ENCODE measurements around the gene PTER. TPM values are rescaled to one million over a fixed set of nuclear protein-coding genes. Genes with fewer than 3 reads are reported as not detected.

Gene PTER
- total RNA-seq, 4 donors from 2014 or later, result 4.4 to 12.1 (median 9.4) TPM

DNA sequence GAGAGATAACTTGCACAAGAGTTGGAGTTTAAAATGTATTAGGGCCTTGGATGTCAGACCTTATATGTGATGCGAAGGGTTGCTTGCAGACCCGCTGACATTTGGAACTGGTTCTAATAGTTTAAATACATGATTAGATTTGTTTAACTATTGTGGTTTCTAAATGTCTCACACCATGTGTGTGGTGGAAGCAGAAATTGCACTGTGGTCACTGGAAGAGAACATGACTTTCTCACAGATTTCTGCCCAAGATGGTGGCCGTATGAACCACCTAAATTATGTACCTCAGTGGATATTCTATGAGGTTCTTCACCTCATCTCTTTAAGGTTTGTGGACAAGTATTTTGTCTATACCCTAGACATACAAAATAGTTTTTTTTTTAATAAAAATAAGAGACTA is 93.0 kb downstream of the PTER start:
- Histone ChIP-seq H3K27me3 (no peaks in the 10 kb centered on the region), H3K4me3 (no peak overlapping the region), H3K36me3 (no peaks in the 10 kb centered on the region), H3K27ac (no peak overlapping the region), H3K9me3 (no peaks in the 10 kb centered on the region), H3K4me1 (no peaks in the 10 kb centered on the region)
- TF ChIP-seq POLR2AphosphoS5 (IDR thresholded peaks at IDR 0.05), result no peak
- TF ChIP-seq, protein P1, sequence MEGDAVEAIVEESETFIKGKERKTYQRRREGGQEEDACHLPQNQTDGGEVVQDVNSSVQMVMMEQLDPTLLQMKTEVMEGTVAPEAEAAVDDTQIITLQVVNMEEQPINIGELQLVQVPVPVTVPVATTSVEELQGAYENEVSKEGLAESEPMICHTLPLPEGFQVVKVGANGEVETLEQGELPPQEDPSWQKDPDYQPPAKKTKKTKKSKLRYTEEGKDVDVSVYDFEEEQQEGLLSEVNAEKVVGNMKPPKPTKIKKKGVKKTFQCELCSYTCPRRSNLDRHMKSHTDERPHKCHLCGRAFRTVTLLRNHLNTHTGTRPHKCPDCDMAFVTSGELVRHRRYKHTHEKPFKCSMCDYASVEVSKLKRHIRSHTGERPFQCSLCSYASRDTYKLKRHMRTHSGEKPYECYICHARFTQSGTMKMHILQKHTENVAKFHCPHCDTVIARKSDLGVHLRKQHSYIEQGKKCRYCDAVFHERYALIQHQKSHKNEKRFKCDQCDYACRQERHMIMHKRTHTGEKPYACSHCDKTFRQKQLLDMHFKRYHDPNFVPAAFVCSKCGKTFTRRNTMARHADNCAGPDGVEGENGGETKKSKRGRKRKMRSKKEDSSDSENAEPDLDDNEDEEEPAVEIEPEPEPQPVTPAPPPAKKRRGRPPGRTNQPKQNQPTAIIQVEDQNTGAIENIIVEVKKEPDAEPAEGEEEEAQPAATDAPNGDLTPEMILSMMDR (IDR thresholded peaks at IDR 0.05), result no peak
- no peak for TF ChIP-seq EP300 (IDR thresholded peaks at IDR 0.05)
- no peak for TF ChIP-seq POLR2A (IDR thresholded peaks at IDR 0.05)
- 70 to 77% methylated on average over 3 of the region's 3 CpGs for WGBS, 2 donors (ENCODE audit: low coverage in 1 of 2)
- ATAC-seq, result no peak

DNA sequence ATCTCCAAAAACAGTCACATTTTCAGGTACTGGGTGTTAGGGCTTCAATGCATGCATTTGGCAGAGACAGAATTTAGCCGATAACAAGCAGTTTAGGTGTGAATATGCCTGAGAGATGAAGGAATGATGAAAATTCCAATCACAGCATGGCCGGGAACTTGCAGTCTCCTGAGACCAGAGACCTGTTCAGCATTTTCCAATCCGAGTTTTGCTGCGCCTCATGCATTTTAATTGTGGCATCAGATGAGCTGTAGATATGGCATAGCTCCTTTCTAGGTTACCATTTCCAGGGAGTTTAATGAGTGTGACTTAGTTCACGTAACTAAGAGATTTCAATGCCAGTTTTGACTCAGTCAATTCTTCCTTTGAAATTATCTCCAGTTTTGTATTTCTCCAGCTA is 99.3 kb downstream of the PTER start:
- H3K36me3 ChIP-seq, result no peaks in the 10 kb centered on the region
- 80 to 100% methylated on average over 1 to 5 of the region's 5 CpGs for WGBS, 2 donors (ENCODE audit: low coverage in 1 of 2)
- ATAC-seq, result no peak
- H3K4me1 ChIP-seq, result no peaks in the 10 kb centered on the region
- TF ChIP-seq POLR2AphosphoS5 (IDR thresholded peaks at IDR 0.05), result no peak
- no peak for TF ChIP-seq POLR2A (IDR thresholded peaks at IDR 0.05)
- no peak for TF ChIP-seq EP300 (IDR thresholded peaks at IDR 0.05)
- TF ChIP-seq, protein P1 (IDR thresholded peaks at IDR 0.05), result no peak
- H3K9me3 ChIP-seq, result no peaks in the 10 kb centered on the region
- H3K27me3 ChIP-seq, result peaks cover 31% of the 10 kb centered on the region
- no peak overlapping the region for H3K27ac ChIP-seq
- no peak overlapping the region for H3K4me3 ChIP-seq

DNA sequence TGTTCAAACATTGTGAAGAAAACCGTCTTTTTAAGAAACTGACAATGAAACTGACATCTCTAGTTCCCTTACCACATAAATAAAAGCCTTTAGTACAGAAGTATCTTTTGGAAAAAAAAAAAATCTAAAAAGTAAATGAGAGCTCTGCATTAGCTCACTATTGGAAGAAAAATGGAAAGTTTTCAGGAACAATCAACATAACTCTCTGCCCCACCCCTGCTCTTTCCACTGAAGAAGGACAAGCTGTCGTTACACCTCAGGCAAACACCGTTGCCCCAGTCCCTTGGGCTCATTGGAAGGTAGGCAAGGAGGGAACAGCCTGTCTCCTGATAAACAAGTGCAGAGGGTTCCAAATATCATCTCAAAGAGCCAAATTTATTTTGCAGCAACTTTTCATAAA is 107.3 kb downstream of the PTER start:
- Histone ChIP-seq H3K4me3 (no peak overlapping the region), H3K27me3 (peaks cover 36% of the 10 kb centered on the region), H3K9me3 (no peaks in the 10 kb centered on the region), H3K4me1 (no peaks in the 10 kb centered on the region), H3K36me3 (no peaks in the 10 kb centered on the region), H3K27ac (no peak overlapping the region)
- TF ChIP-seq POLR2AphosphoS5 (IDR thresholded peaks at IDR 0.05) (no peak), EP300 (IDR thresholded peaks at IDR 0.05) (no peak), POLR2A (IDR thresholded peaks at IDR 0.05) (no peak)
- TF ChIP-seq, protein P1 (IDR thresholded peaks at IDR 0.05), result no peak
- 61 to 72% methylated on average over 2 to 3 of the region's 3 CpGs for WGBS, 2 donors (ENCODE audit: low coverage in 1 of 2)
- no peak for ATAC-seq

DNA sequence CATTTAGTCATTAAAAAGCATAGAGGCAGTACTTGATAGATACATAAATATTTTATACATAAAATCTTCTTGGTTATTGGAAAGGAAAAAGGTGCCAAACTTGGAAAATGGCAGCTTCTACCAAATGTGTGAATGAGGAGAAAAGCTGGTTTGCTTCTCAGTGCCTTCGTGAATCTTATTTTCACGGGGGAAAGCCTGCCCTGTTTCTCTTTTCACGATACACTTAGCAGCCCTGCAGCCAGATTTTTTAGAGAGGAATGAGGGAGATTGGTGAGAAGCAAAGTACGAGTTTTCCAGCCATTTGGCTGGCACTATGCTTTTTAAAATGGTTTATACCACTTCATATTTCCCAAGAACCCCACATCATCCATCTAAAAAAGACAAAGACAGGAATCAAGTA is 107.8 kb downstream of the PTER start:
- 73 to 75% methylated on average over 4 of the region's 4 CpGs for WGBS, 2 donors (ENCODE audit: low coverage in 1 of 2)
- no peak for TF ChIP-seq POLR2A (IDR thresholded peaks at IDR 0.05)
- Histone ChIP-seq H3K36me3 (no peaks in the 10 kb centered on the region), H3K27ac (no peak overlapping the region), H3K4me3 (no peak overlapping the region), H3K4me1 (no peaks in the 10 kb centered on the region), H3K9me3 (no peaks in the 10 kb centered on the region), H3K27me3 (peaks cover 31% of the 10 kb centered on the region)
- no peak for ATAC-seq

DNA sequence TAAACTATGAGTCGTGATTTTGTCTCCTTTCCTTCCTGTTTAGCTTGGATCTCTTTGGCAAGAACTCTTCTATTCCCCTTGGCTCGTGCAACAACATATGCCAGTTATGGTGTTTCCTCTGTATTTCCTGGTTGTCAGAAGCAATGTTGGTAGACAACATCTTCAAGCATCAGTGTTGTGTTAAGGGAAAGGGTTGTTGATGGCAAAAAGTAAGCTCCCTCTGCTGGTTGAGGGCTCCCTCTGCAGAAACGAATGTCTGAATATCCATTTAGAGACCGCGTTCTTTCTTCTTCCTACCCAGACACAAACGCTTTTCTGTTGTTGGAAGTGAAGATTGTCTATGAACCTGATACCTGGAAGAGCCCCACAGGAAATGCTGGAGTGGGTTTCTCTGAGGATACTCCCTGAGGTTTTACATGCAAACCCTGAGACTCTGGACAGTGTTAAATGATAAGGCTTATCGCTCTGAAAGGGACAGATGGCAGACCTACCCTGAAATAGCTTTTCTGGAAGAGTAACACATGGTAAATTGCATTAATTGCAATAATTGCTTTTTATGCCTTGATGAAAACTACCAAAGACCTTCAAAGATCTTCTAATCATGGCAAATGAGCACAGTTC is 108.4 kb downstream of the PTER start:
- 34 to 50% methylated on average over 4 to 6 of the region's 7 CpGs for WGBS, 2 donors (ENCODE audit: low coverage in 1 of 2)
- no peaks in the 10 kb centered on the region for H3K4me1 ChIP-seq
- TF ChIP-seq EP300 (IDR thresholded peaks at IDR 0.05), result no peak
- TF ChIP-seq POLR2A (IDR thresholded peaks at IDR 0.05), result no peak
- TF ChIP-seq, protein P1 (IDR thresholded peaks at IDR 0.05), result peak in 2 of 4 experiments; percentile 16 to 49
- H3K27ac ChIP-seq, result no peak overlapping the region
- no peak overlapping the region for H3K4me3 ChIP-seq
- peaks cover 27% of the 10 kb centered on the region for H3K27me3 ChIP-seq
- no peak for ATAC-seq
- no peaks in the 10 kb centered on the region for H3K36me3 ChIP-seq
- no peaks in the 10 kb centered on the region for H3K9me3 ChIP-seq

All from gastroesophageal sphincter (tissue), 4 donors.